HEK293 (cell line): ENCODE results near the gene STRN4.
A peak's percentile ranks its signal among the peaks of the same experiment; 100 is the strongest.

ENCODE experiments used
- CTCF ChIA-PET: fragments of 350-600 bp; formaldehyde crosslinking; extraction: SDS; loops from one replicate; lab custom pipeline; 2021; ENCODE audit warnings: antibody characterized with exemption; lab: Yijun Ruan, JAX
- POLR2A ChIA-PET: fragments of 300-600 bp; formaldehyde crosslinking; extraction: SDS; loops from one replicate; lab custom pipeline; 2020; ENCODE audit warnings: antibody characterized with exemption, inconsistent platforms; lab: Yijun Ruan, JAX
- H3K27ac ChIP-seq: fragments of 200-500 bp; sonication (Bioruptor generic); 2 replicates; pipeline ENCODE4 v1.5.1; 2014; ENCODE audit warnings: low read depth, low read length, control low read depth, inconsistent platforms; ENCODE audit errors: extremely low read depth
- H3K36me3 ChIP-seq, 2 experiments: fragments of 200-500 bp in 1 of 2; sonication (Bioruptor generic) in 1 of 2; 1 replicate in 1 of 2; 2 replicates in 1 of 2; pipeline ENCODE4 v1.5.1; 2014 to 2017; ENCODE audit warnings: inconsistent platforms in 2 of 2, low read length in 2 of 2; ENCODE audit not compliant: control insufficient read depth in 2 of 2, insufficient read depth in 1 of 2
- H3K4me1 ChIP-seq: fragments of 200-500 bp; sonication (Bioruptor generic); 2 replicates; pipeline ENCODE4 v1.5.1; 2014; ENCODE audit warnings: mild to moderate bottlenecking, low read length, inconsistent platforms; ENCODE audit not compliant: control insufficient read depth, insufficient read depth
- H3K4me3 ChIP-seq: 2 replicates; pipeline ENCODE4 v1.5.1; 2011; ENCODE audit warnings: low read depth, mild to moderate bottlenecking, control low read depth, low read length, moderate library complexity
- H3K9me3 ChIP-seq: fragments of 200-500 bp; sonication (Bioruptor generic); 2 replicates; pipeline ENCODE4 v1.5.1; 2014; ENCODE audit warnings: low read depth, low read length, inconsistent platforms; ENCODE audit not compliant: control insufficient read depth, insufficient read depth
- ATF2 ChIP-seq: fragments of 450-650 bp; formaldehyde crosslinking; IDR thresholded peaks from 2 replicates; pipeline ENCODE4 v1.5.1; 2016; ENCODE audit warnings: missing biosample characterization, missing genetic modification characterization, low read depth
- BCL11B ChIP-seq: fragments of 450-650 bp; formaldehyde crosslinking; IDR thresholded peaks from 2 replicates; pipeline ENCODE4 v1.5.1; 2016; ENCODE audit warnings: low read depth, missing biosample characterization, missing genetic modification characterization
- BCL6B ChIP-seq: fragments of 450-650 bp; formaldehyde crosslinking; IDR thresholded peaks from 2 replicates; pipeline ENCODE4 v1.5.1; 2017; ENCODE audit warnings: missing biosample characterization, missing genetic modification characterization
- FEZF1 ChIP-seq: fragments of 450-650 bp; formaldehyde crosslinking; IDR thresholded peaks from 2 replicates; pipeline ENCODE4 v1.5.1; 2016; ENCODE audit warnings: missing biosample characterization, missing genetic modification characterization
- GLIS1 ChIP-seq: fragments of 450-650 bp; formaldehyde crosslinking; IDR thresholded peaks from 2 replicates; pipeline ENCODE4 v1.5.1; 2016; ENCODE audit warnings: missing biosample characterization, missing genetic modification characterization
- MZF1 ChIP-seq: fragments of 450-650 bp; formaldehyde crosslinking; IDR thresholded peaks from 2 replicates; pipeline ENCODE4 v1.5.1; 2017; ENCODE audit warnings: missing biosample characterization, missing genetic modification characterization, borderline replicate concordance
- SCRT1 ChIP-seq: fragments of 450-650 bp; formaldehyde crosslinking; IDR thresholded peaks from 2 replicates; pipeline ENCODE4 v1.5.1; 2016; ENCODE audit warnings: missing biosample characterization, missing genetic modification characterization, borderline replicate concordance
- SP2 ChIP-seq: fragments of 450-650 bp; formaldehyde crosslinking; IDR thresholded peaks from 2 replicates; pipeline ENCODE4 v1.5.1; 2016; ENCODE audit warnings: missing biosample characterization, missing genetic modification characterization
- SP3 ChIP-seq: fragments of 450-650 bp; formaldehyde crosslinking; IDR thresholded peaks from 2 replicates; pipeline ENCODE4 v1.5.1; 2016; ENCODE audit warnings: missing biosample characterization, missing genetic modification characterization
- SP7 ChIP-seq: fragments of 450-650 bp; formaldehyde crosslinking; IDR thresholded peaks from 2 replicates; pipeline ENCODE4 v1.5.1; 2016; ENCODE audit warnings: missing biosample characterization, missing genetic modification characterization
- ZBTB17 ChIP-seq: fragments of 450-650 bp; formaldehyde crosslinking; IDR thresholded peaks from 2 replicates; pipeline ENCODE4 v1.5.1; 2016; ENCODE audit warnings: missing biosample characterization, missing genetic modification characterization
- ZBTB8A ChIP-seq: fragments of 450-650 bp; formaldehyde crosslinking; IDR thresholded peaks from 2 replicates; pipeline ENCODE4 v1.5.1; 2016; ENCODE audit warnings: missing biosample characterization, missing genetic modification characterization
- ZEB2 ChIP-seq: fragments of 450-650 bp; formaldehyde crosslinking; IDR thresholded peaks from 2 replicates; pipeline ENCODE4 v1.5.1; 2016; ENCODE audit warnings: missing biosample characterization, missing genetic modification characterization
- ZFHX2 ChIP-seq: fragments of 450-650 bp; formaldehyde crosslinking; conservative IDR thresholded peaks from 2 replicates; pipeline ENCODE4 v1.5.1; 2016; ENCODE audit warnings: missing biosample characterization, missing genetic modification characterization
- ZFP37 ChIP-seq: fragments of 450-650 bp; formaldehyde crosslinking; IDR thresholded peaks from 2 replicates; pipeline ENCODE4 v1.5.1; 2016; ENCODE audit warnings: missing biosample characterization, missing genetic modification characterization
- ZNF114 ChIP-seq: fragments of 450-650 bp; formaldehyde crosslinking; IDR thresholded peaks from 2 replicates; pipeline ENCODE4 v1.5.0; 2017; ENCODE audit warnings: missing biosample characterization, missing genetic modification characterization
- ZNF18 ChIP-seq: fragments of 450-650 bp; formaldehyde crosslinking; IDR thresholded peaks from 2 replicates; pipeline ENCODE4 v1.5.1; 2016; ENCODE audit warnings: missing biosample characterization, missing genetic modification characterization
- ZNF24 ChIP-seq: fragments of 450-650 bp; formaldehyde crosslinking; IDR thresholded peaks from 2 replicates; pipeline ENCODE4 v1.5.1; 2016; ENCODE audit warnings: missing biosample characterization, missing genetic modification characterization
- ZNF341 ChIP-seq: fragments of 450-650 bp; formaldehyde crosslinking; IDR thresholded peaks from 2 replicates; pipeline ENCODE4; 2016; ENCODE audit warnings: low read depth, missing biosample characterization, missing genetic modification characterization
- ZNF362 ChIP-seq: fragments of 450-650 bp; formaldehyde crosslinking; IDR thresholded peaks from 2 replicates; pipeline ENCODE4 v1.5.1; 2016; ENCODE audit warnings: missing biosample characterization, missing genetic modification characterization
- ZNF514 ChIP-seq: fragments of 450-650 bp; formaldehyde crosslinking; IDR thresholded peaks from 2 replicates; pipeline ENCODE4 v1.5.1; 2016; ENCODE audit warnings: missing biosample characterization, missing genetic modification characterization
- ZNF610 ChIP-seq: fragments of 450-650 bp; formaldehyde crosslinking; IDR thresholded peaks from 2 replicates; pipeline ENCODE4 v1.5.1; 2016; ENCODE audit warnings: missing biosample characterization, missing genetic modification characterization, borderline replicate concordance
- ZNF629 ChIP-seq: fragments of 450-650 bp; formaldehyde crosslinking; IDR thresholded peaks from 2 replicates; pipeline ENCODE4 v1.5.1; 2017; ENCODE audit warnings: missing biosample characterization, missing genetic modification characterization
- ZNF645 ChIP-seq: fragments of 450-650 bp; formaldehyde crosslinking; IDR thresholded peaks from 2 replicates; pipeline ENCODE4; 2016; ENCODE audit warnings: missing biosample characterization, missing genetic modification characterization
- ZNF654 ChIP-seq: fragments of 450-650 bp; formaldehyde crosslinking; IDR thresholded peaks from 2 replicates; pipeline ENCODE4 v1.5.1; 2016; ENCODE audit warnings: low read depth, missing biosample characterization, missing genetic modification characterization
- ZNF660 ChIP-seq: fragments of 450-650 bp; IDR thresholded peaks from 2 replicates; pipeline ENCODE4 v1.5.1; 2018; ENCODE audit warnings: missing biosample characterization, mild to moderate bottlenecking, missing genetic modification characterization
- ZNF747 ChIP-seq: fragments of 450-650 bp; formaldehyde crosslinking; IDR thresholded peaks from 2 replicates; pipeline ENCODE4 v1.5.1; 2016; ENCODE audit warnings: missing biosample characterization, missing genetic modification characterization
- ZSCAN18 ChIP-seq: fragments of 450-650 bp; formaldehyde crosslinking; IDR thresholded peaks from 2 replicates; pipeline ENCODE4 v1.5.1; 2016; ENCODE audit warnings: missing biosample characterization, missing genetic modification characterization
- ZSCAN4 ChIP-seq: fragments of 450-650 bp; formaldehyde crosslinking; IDR thresholded peaks from 2 replicates; pipeline ENCODE4 v1.5.1; 2017; ENCODE audit warnings: missing biosample characterization, missing genetic modification characterization

Gene STRN4

GRCh38 chr19:46786236-46787039, 40.2 kb upstream of the STRN4 start (continued):
- no peak for TF ChIP-seq ZNF747
- TF ChIP-seq SP7, result peak; percentile 80; the same call in 1 of the 2 replicates
- no peak for TF ChIP-seq ZNF610 (tag by site-specific recombination)
- no peak for TF ChIP-seq ATF2 (tag by site-specific recombination)
- no peak for TF ChIP-seq ZNF514
- no peak for TF ChIP-seq BCL6B (tag by site-specific recombination)
- TF ChIP-seq MZF1 (tag by site-specific recombination), result peak; percentile 99
- TF ChIP-seq ZFHX2 (tag by site-specific recombination), result peak; percentile 37
- peak; percentile 73 for TF ChIP-seq SP2
- TF ChIP-seq ZNF24 (tag by site-specific recombination), result peak; percentile 33; the same call in 1 of the 2 replicates
- TF ChIP-seq ZNF114 (tag by site-specific recombination), result no peak
- peak; percentile 84 for TF ChIP-seq ZNF660 (tag by site-specific recombination)
- TF ChIP-seq SCRT1, result no peak
- TF ChIP-seq ZNF341 (tag by site-specific recombination), result peak; percentile 60
- peak; percentile 66 for TF ChIP-seq FEZF1 (tag by site-specific recombination)
- TF ChIP-seq ZEB2 (tag by site-specific recombination), result peak; percentile 58
- TF ChIP-seq ZBTB8A (tag by site-specific recombination), result peak; percentile 90
- peak; percentile 60 for TF ChIP-seq SP3
- TF ChIP-seq ZSCAN18, result peak; percentile 13; the same call in 1 of the 2 replicates

GRCh38 chr19:46785980-46786235, 39.7 kb upstream of the STRN4 start:
- ChIA-PET POLR2A (interaction anchor here (0.7 to 3.7 kb wide), 13 partner anchors 9 to 328 kb away, joined by 3 to 50 read pairs (median 9); partner anchors contain the start of genes AP2S1 and ZC3H4), CTCF (interaction anchor here (0.6 to 4.5 kb wide), 6 partner anchors 13 to 262 kb away, joined by 3 to 26 read pairs (median 8); no protein-coding TSS in a partner anchor)
- H3K4me1 ChIP-seq, result peaks cover 20% of the 10 kb centered on the region
- peak overlapping the region; percentile 96 for H3K27ac ChIP-seq
- H3K36me3 ChIP-seq, result peaks cover 37 to 51% of the 10 kb centered on the region in 2 experiments
- no peaks in the 10 kb centered on the region for H3K9me3 ChIP-seq
- peak overlapping the region; percentile 57 for H3K4me3 ChIP-seq
- no peak for TF ChIP-seq GLIS1 (tag by site-specific recombination)
- peak; percentile 99 for TF ChIP-seq ZNF18 (tag by site-specific recombination)
- peak; percentile 42; the same call in 1 of the 2 replicates for TF ChIP-seq ZNF629 (tag by site-specific recombination)
- peak; percentile 95 for TF ChIP-seq ZNF362 (tag by site-specific recombination)
- TF ChIP-seq ZNF645, result 0 out of 2 replicates have a peak, but pooled peaks have one; percentile 46
- TF ChIP-seq BCL11B, result peak; percentile 22; the same call in 1 of the 2 replicates
- peak; percentile 78 for TF ChIP-seq ZBTB17
- peak; percentile 71; the same call in 1 of the 2 replicates for TF ChIP-seq ZSCAN4 (tag by site-specific recombination)
- 0 out of 2 replicates have a peak, but pooled peaks have one; percentile 12 for TF ChIP-seq ZFP37
- no peak for TF ChIP-seq ZNF654 (tag by site-specific recombination)
- TF ChIP-seq SCRT1, result 0 out of 2 replicates have a peak, but pooled peaks have one; percentile 11
